ENCODE measurements around the gene IFT20. TPM values are rescaled to one million over a fixed set of nuclear protein-coding genes. Genes with fewer than 3 reads are reported as not detected.

The IFT20 gene
- total and polyA plus RNA-seq, 2 of the 13 experiments (the other 11 are each of a cell fraction or from before 2014, with no cell fraction given), result 28.0 to 37.8 TPM

GRCh38 chr17:28335959-28336871 lies 943 bp upstream of the IFT20 start (continued):
- TF ChIP-seq RXRB (CRISPR knock-in tag; IDR thresholded peaks at IDR 0.05; ENCODE audit: borderline replicate concordance) (no peak), MATR3 (CRISPR knock-in tag; IDR thresholded peaks at IDR 0.05) (no peak), KLF9 (CRISPR knock-in tag; IDR thresholded peaks at IDR 0.05; ENCODE audit: low read depth) (no peak), BCL6 (CRISPR knock-in tag; IDR thresholded peaks at IDR 0.05) (peak; percentile 14; the same call in 1 of the 2 replicates), ZNF335 (CRISPR knock-in tag; IDR thresholded peaks at IDR 0.05) (no peak), DR1 (CRISPR knock-in tag; IDR thresholded peaks at IDR 0.05) (no peak), HOXA3 (CRISPR knock-in tag; IDR thresholded peaks at IDR 0.05) (0 out of 2 replicates have a peak, but pooled peaks have one; percentile 20), SETDB1 (CRISPR knock-in tag; IDR thresholded peaks at IDR 0.05; ENCODE audit: borderline replicate concordance) (no peak), ZNF557 (CRISPR knock-in tag; IDR thresholded peaks at IDR 0.05) (no peak), TAF15 (IDR thresholded peaks at IDR 0.05; ENCODE audit: low read depth, low read length, poor library complexity, severe bottlenecking) (no peak), ZNF138 (CRISPR knock-in tag; IDR thresholded peaks at IDR 0.05; ENCODE audit: low read depth) (no peak), EED (CRISPR knock-in tag; IDR thresholded peaks at IDR 0.05) (peak; percentile 32; the same call in 1 of the 2 replicates), CREM (IDR thresholded peaks at IDR 0.05) (peak; percentile 51; the same call in 1 of the 2 replicates), CREM (CRISPR knock-in tag; IDR thresholded peaks at IDR 0.05) (no peak), YEATS4 (CRISPR knock-in tag; IDR thresholded peaks at IDR 0.05; ENCODE audit: borderline replicate concordance) (peak; percentile 18; the same call in 1 of the 2 replicates), TSC22D2 (CRISPR knock-in tag; IDR thresholded peaks at IDR 0.05; ENCODE audit: borderline replicate concordance) (no peak), PHF21A (CRISPR knock-in tag; IDR thresholded peaks at IDR 0.05) (peak; percentile 41; the same call in 1 of the 2 replicates), MXD4 (CRISPR knock-in tag; IDR thresholded peaks at IDR 0.05) (no peak), SPEN (CRISPR knock-in tag; IDR thresholded peaks at IDR 0.05; ENCODE audit: low read depth) (no peak), ZNF275 (CRISPR knock-in tag; IDR thresholded peaks at IDR 0.05; ENCODE audit: borderline replicate concordance) (no peak)
- TF ChIP-seq, protein P1, sequence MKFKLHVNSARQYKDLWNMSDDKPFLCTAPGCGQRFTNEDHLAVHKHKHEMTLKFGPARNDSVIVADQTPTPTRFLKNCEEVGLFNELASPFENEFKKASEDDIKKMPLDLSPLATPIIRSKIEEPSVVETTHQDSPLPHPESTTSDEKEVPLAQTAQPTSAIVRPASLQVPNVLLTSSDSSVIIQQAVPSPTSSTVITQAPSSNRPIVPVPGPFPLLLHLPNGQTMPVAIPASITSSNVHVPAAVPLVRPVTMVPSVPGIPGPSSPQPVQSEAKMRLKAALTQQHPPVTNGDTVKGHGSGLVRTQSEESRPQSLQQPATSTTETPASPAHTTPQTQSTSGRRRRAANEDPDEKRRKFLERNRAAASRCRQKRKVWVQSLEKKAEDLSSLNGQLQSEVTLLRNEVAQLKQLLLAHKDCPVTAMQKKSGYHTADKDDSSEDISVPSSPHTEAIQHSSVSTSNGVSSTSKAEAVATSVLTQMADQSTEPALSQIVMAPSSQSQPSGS (CRISPR knock-in tag; IDR thresholded peaks at IDR 0.05), result peak; percentile 48; the same call in 1 of the 2 replicates
- TF ChIP-seq, protein P2, sequence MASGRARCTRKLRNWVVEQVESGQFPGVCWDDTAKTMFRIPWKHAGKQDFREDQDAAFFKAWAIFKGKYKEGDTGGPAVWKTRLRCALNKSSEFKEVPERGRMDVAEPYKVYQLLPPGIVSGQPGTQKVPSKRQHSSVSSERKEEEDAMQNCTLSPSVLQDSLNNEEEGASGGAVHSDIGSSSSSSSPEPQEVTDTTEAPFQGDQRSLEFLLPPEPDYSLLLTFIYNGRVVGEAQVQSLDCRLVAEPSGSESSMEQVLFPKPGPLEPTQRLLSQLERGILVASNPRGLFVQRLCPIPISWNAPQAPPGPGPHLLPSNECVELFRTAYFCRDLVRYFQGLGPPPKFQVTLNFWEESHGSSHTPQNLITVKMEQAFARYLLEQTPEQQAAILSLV (CRISPR knock-in tag; IDR thresholded peaks at IDR 0.05; ENCODE audit: borderline replicate concordance), result 0 out of 2 replicates have a peak, but pooled peaks have one; percentile 25
- TF ChIP-seq, protein P3, sequence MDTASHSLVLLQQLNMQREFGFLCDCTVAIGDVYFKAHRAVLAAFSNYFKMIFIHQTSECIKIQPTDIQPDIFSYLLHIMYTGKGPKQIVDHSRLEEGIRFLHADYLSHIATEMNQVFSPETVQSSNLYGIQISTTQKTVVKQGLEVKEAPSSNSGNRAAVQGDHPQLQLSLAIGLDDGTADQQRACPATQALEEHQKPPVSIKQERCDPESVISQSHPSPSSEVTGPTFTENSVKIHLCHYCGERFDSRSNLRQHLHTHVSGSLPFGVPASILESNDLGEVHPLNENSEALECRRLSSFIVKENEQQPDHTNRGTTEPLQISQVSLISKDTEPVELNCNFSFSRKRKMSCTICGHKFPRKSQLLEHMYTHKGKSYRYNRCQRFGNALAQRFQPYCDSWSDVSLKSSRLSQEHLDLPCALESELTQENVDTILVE (CRISPR knock-in tag; IDR thresholded peaks at IDR 0.05), result no peak
- TF ChIP-seq, protein P4, sequence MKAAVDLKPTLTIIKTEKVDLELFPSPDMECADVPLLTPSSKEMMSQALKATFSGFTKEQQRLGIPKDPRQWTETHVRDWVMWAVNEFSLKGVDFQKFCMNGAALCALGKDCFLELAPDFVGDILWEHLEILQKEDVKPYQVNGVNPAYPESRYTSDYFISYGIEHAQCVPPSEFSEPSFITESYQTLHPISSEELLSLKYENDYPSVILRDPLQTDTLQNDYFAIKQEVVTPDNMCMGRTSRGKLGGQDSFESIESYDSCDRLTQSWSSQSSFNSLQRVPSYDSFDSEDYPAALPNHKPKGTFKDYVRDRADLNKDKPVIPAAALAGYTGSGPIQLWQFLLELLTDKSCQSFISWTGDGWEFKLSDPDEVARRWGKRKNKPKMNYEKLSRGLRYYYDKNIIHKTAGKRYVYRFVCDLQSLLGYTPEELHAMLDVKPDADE (CRISPR knock-in tag; IDR thresholded peaks at IDR 0.05), result 0 out of 2 replicates have a peak, but pooled peaks have one; percentile 2

All from HepG2 (cell line).